HUES48 (cell line): ENCODE measurements around the gene MTCH2.
A peak's percentile ranks its signal among the peaks of the same experiment; 100 is the strongest.

Source experiments
- H3K27ac ChIP-seq: one replicate; pipeline ENCODE4 v1.7.0; 2013; ENCODE audit warnings: low read depth, low read length, inconsistent platforms
- H3K27me3 ChIP-seq: 2 replicates; pipeline ENCODE4 v1.6.1; 2013; ENCODE audit warnings: mild to moderate bottlenecking, low read length; ENCODE audit not compliant: control insufficient read depth, insufficient read depth
- H3K36me3 ChIP-seq: 2 replicates; pipeline ENCODE4 v1.6.1; 2013; ENCODE audit warnings: low read length; ENCODE audit not compliant: control insufficient read depth, insufficient read depth
- H3K4me1 ChIP-seq: 2 replicates; pipeline ENCODE4 v1.6.1; 2013; ENCODE audit warnings: mild to moderate bottlenecking, low read length; ENCODE audit not compliant: control insufficient read depth, insufficient read depth
- H3K4me3 ChIP-seq: 2 replicates; pipeline ENCODE4 v1.5.1; 2013; ENCODE audit warnings: mild to moderate bottlenecking, low read depth, low read length
- H3K9ac ChIP-seq: 2 replicates; pipeline ENCODE4 v1.6.1; 2013; ENCODE audit warnings: mild to moderate bottlenecking, low read depth, low read length, moderate library complexity
- H3K9me3 ChIP-seq: 2 replicates; pipeline ENCODE4 v1.6.1; 2013; ENCODE audit warnings: low read length; ENCODE audit not compliant: control insufficient read depth, insufficient read depth

MTCH2 gene

GRCh38 chr11:47591764-47592163 is 50.6 kb downstream of the MTCH2 start:
- no peak overlapping the region for H3K27ac ChIP-seq
- H3K4me3 ChIP-seq, result no peak overlapping the region
- H3K36me3 ChIP-seq, result no peaks in the 10 kb centered on the region
- peaks cover 8% of the 10 kb centered on the region; the same call in 1 of the 2 replicates for H3K4me1 ChIP-seq
- H3K9me3 ChIP-seq, result no peaks in the 10 kb centered on the region
- no peak overlapping the region for H3K9ac ChIP-seq
- peaks cover 49% of the 10 kb centered on the region for H3K27me3 ChIP-seq

GRCh38 chr11:47589977-47590861 is 52.1 kb downstream of the MTCH2 start:
- Histone ChIP-seq H3K9ac (peak overlapping the region; percentile 45; the same call in 1 of the 2 replicates), H3K9me3 (no peaks in the 10 kb centered on the region), H3K36me3 (peaks cover under 1% of the 10 kb centered on the region; the same call in 1 of the 2 replicates), H3K4me1 (peaks cover 8% of the 10 kb centered on the region; the same call in 1 of the 2 replicates), H3K4me3 (peak overlapping the region; percentile 46), H3K27ac (no peak overlapping the region), H3K27me3 (peaks cover 40% of the 10 kb centered on the region)

GRCh38 chr11:47589584-47589976 is 52.8 kb downstream of the MTCH2 start:
- H3K9ac ChIP-seq, result peak overlapping the region; percentile 45; the same call in 1 of the 2 replicates
- H3K4me1 ChIP-seq, result peaks cover 7% of the 10 kb centered on the region; the same call in 1 of the 2 replicates
- H3K4me3 ChIP-seq, result peak overlapping the region; percentile 46

GRCh38 chr11:47589118-47589517 is 53.2 kb downstream of the MTCH2 start:
- peaks cover 5% of the 10 kb centered on the region; the same call in 1 of the 2 replicates for H3K4me1 ChIP-seq
- peaks cover 30% of the 10 kb centered on the region for H3K27me3 ChIP-seq
- no peak overlapping the region for H3K9ac ChIP-seq
- H3K9me3 ChIP-seq, result no peaks in the 10 kb centered on the region
- H3K36me3 ChIP-seq, result peaks cover 10% of the 10 kb centered on the region
- no peak overlapping the region for H3K27ac ChIP-seq
- H3K4me3 ChIP-seq, result no peak overlapping the region

More at GRCh38 chr11:47589584-47589976, 52.8 kb downstream of the MTCH2 start:
- Histone ChIP-seq H3K27me3 (peaks cover 33% of the 10 kb centered on the region), H3K36me3 (peaks cover 5% of the 10 kb centered on the region), H3K27ac (no peak overlapping the region), H3K9me3 (no peaks in the 10 kb centered on the region)

- Histone ChIP-seq H3K27ac (no peak overlapping the region), H3K27me3 (peaks cover 17% of the 10 kb centered on the region), H3K9ac (no peak overlapping the region), H3K9me3 (no peaks in the 10 kb centered on the region), H3K36me3 (peaks cover 23% of the 10 kb centered on the region), H3K4me1 (peaks cover 5% of the 10 kb centered on the region; the same call in 1 of the 2 replicates), H3K4me3 (no peak overlapping the region)
Measured at GRCh38 chr11:47587723-47588326, 54.5 kb downstream of the MTCH2 start.

GRCh38 chr11:47587039-47587716 is 55.2 kb downstream of the MTCH2 start:
- peaks cover 10% of the 10 kb centered on the region for H3K27me3 ChIP-seq
- no peak overlapping the region for H3K4me3 ChIP-seq
- no peak overlapping the region for H3K9ac ChIP-seq
- peaks cover 29% of the 10 kb centered on the region for H3K36me3 ChIP-seq
- H3K9me3 ChIP-seq, result no peaks in the 10 kb centered on the region
- peaks cover 5% of the 10 kb centered on the region; the same call in 1 of the 2 replicates for H3K4me1 ChIP-seq
- no peak overlapping the region for H3K27ac ChIP-seq

- H3K9me3 ChIP-seq, result no peaks in the 10 kb centered on the region
- no peak within 1 kb of the TSS for H3K27ac ChIP-seq
- no peak within 1 kb of the TSS for H3K4me3 ChIP-seq
- H3K36me3 ChIP-seq, result peaks cover 38% of the 10 kb centered on the region
- no peak within 1 kb of the TSS for H3K9ac ChIP-seq
- H3K27me3 ChIP-seq, result 0 out of 2 replicates have a peak, but pooled peaks cover 4% of the 10 kb centered on the region
- H3K4me1 ChIP-seq, result no peaks in the 10 kb centered on the region
Measured at GRCh38 chr11:47586098-47586855, 56.1 kb downstream of the MTCH2 start, which contains the start of gene FAM180B. TSS of gene FAM180B (plus strand) at chr11:47586678. CDS start at chr11:47586769, 91 bp downstream.

GRCh38 chr11:47583844-47584243 is 58.5 kb downstream of the MTCH2 start:
- H3K36me3 ChIP-seq, result peaks cover 52% of the 10 kb centered on the region
- no peak overlapping the region for H3K4me3 ChIP-seq
- no peak overlapping the region for H3K27ac ChIP-seq
- H3K9me3 ChIP-seq, result no peaks in the 10 kb centered on the region
- no peak overlapping the region for H3K9ac ChIP-seq
- no peaks in the 10 kb centered on the region for H3K4me1 ChIP-seq
- no peaks in the 10 kb centered on the region for H3K27me3 ChIP-seq

- Histone ChIP-seq H3K4me3 (peak within 1 kb of the TSS; percentile 67), H3K27me3 (no peaks in the 10 kb centered on the region), H3K27ac (peak within 1 kb of the TSS; percentile 93), H3K4me1 (peaks cover 6% of the 10 kb centered on the region; the same call in 1 of the 2 replicates), H3K9ac (peak within 1 kb of the TSS; percentile 90), H3K36me3 (peaks cover 59% of the 10 kb centered on the region), H3K9me3 (no peaks in the 10 kb centered on the region)
Measured at GRCh38 chr11:47578524-47579494, 63.5 kb downstream of the MTCH2 start, which contains the start of the genes KBTBD4 and NDUFS3. TSS of gene KBTBD4 (minus strand) at chr11:47578970. CDS start at chr11:47578951, 19 bp downstream. TSS of gene NDUFS3 (plus strand) at chr11:47579074. CDS start at chr11:47579092, 18 bp downstream.
